Sciatic nerve (tissue), 2 donors: Measurements from ENCODE around the gene MYOM3. TPM values are rescaled to one million over a fixed set of nuclear protein-coding genes. Genes with fewer than 3 reads are reported as not detected.
A peak's percentile ranks its signal among the peaks of the same experiment; 100 is the strongest.

Source experiments
- ATAC-seq: fragments of 200-7000 bp; cut with Tn5 transposase; one replicate; pipeline ENCODE4 v1.9.1; 2020; ENCODE audit warnings: mild to moderate bottlenecking, moderate library complexity
- DNase-seq: peaks from one replicate; pipeline ENCODE4 v3.0.0-alpha.2; 2020; ENCODE audit warnings: low spot score
- intact Hi-C: fragments of 100-400 bp; cut with DNase I; formaldehyde crosslinking; loops from one replicate; pipeline ENCODE4 v1.14.2; 2022
- total RNA-seq: library from RNA; stranded (reverse); fragmentation: NEBNext Ultra II Directional; extraction: Animal tissue kit (Norgen Biotek cat#: 25700); gene quantifications from one replicate; pipeline ENCODE4 v1.2.1, GENCODE V29; 2021
- donor health status: DM: no; HTN: no; CAD: no.
- donor health status: DM: no; HTN: no; CAD: no.

Gene MYOM3
- total RNA-seq, 1 donor from 2014 or later: 0.62 TPM

DNA sequence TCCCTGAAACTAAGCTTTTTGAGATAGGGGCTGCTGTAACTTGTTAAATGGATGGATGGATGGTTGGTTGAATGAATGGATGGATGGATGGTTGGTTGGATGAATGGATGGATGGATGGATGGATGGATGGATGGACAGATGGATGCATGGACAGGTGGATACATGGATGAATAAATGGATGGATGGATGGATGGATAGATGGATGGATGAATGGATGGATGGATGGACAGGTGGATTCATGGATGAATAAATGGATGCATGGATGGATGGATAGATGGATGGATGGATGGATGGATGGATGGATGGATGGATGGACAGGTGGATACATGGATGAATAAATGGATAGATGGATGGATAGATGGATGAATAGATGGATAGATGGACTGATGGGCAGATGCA is 26.9 kb downstream of the MYOM3 start:
- ATAC-seq (no peak), DNase-seq (no peak)
- intact Hi-C loops: no loop called here

DNA sequence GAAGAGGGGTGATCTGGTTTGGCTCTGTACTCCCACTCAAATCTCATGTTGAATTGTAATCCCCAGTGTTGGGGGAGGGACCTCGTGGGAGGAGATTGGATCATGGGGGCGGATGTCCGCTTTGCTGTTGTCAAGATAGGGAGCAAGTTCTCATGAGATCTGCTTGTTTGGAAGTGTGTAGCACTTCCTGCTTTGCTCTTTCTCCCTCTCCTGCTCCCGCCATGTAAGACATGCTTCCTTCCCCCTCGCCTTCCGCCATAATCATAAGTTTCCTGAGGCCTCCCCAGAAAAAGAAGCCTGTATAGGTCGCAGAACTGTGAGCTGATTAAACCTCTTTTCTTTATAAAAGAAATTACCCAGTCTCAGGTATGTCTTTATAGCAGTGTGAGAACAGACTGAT is 27.9 kb downstream of the MYOM3 start:
- ATAC-seq: no peak
- intact Hi-C loops: no loop called here
- no peak for DNase-seq

DNA sequence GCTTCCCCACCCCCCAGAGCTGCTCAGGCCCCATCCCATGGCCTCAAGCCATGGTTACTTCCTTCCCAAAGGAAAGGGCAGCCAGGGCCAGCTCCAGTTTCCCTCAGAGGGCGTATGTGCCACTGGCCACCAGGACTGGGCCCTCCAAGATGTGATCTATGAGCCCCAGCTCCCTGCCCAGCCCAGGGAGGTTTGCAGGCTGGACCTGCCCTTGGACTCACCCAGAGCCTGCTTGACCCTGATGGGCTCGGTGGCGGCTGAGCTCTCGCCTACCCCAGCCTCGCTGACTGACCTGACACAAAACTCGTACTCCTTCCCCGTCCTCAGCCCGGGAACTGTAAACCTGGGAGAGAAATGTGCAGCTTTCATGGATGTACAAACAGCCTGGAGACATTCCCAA is 29.6 kb downstream of the MYOM3 start:
- DNase-seq: no peak
- intact Hi-C loops: no loop called here
- no peak for ATAC-seq

DNA sequence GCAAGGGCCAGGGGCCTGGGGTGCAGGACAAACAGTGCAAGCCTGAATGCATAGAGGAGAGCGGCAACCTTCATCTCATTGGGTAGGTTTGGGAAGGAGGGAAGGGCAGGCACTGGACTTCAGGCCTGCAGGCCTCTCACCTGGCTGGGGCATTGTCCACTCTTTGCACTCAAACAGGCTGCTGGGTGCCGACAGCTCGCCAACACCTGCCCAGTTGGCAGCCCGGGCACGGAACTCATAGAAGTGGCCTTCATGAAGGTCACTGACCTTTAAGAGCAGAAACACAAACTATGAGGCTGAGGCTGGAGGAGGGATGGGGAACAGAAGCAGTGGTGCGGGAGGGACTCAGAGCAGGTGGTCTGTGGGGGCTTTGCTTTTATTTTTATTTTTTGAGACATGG is 30.7 kb downstream of the MYOM3 start:
- DNase-seq (no peak), ATAC-seq (no peak)
- intact Hi-C loops: no loop called here

DNA sequence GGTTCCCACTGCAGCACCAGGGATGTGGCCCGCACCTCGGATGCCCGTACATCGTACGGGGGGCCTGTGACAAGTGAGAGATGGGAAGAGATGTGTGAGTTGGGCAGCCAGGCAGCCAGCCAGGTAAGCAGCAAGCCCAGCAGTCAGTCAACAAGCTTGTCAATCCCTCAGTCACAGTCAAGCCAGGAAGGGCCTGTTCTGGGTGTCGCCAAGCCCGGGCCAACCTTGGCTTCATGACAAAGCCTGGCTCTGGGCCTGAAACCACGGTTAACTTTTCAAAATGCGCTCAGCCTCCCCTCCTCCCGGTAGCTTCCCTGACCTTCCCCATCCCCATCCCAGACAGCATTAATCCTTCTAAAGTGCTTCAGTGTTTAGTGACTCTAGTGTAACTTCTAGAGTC is 31.8 kb downstream of the MYOM3 start:
- intact Hi-C loops: no loop called here
- no peak for ATAC-seq
- DNase-seq: no peak

DNA sequence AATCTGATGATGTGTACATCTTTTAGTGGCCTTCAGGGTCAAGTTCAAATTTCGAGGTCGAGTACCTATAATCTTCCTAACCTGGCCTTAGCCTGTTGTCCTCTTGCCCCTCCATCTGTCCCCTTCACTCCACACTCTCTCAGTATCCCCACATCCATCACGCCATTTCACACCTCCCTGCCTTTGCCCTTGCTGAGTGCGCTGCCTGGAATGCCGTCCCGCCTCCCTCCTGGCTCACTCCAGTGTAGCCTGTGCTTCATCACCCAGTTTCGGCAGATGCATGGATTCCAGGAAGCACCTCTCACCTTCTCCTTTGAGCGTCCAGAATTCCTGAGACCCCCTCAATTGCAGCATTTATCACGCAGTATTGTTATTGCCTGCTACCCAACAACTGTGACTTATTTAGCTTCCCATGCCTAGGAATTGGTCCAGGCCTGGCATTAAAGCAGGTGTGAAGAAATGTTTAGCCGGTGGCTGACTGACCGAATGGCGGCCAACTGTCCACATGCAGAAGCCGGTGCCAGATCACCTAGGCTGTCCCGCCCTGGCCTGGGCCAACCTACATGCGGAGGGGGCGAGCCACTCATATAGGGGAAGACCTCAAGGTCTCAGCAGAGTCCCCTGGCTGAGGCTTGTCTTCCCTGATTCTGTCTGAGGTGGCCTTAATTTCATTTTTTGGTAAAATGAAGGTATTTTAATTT is 34.5 kb downstream of the MYOM3 start:
- DNase-seq (no peak), ATAC-seq (no peak)
- intact Hi-C loops: no loop called here

DNA sequence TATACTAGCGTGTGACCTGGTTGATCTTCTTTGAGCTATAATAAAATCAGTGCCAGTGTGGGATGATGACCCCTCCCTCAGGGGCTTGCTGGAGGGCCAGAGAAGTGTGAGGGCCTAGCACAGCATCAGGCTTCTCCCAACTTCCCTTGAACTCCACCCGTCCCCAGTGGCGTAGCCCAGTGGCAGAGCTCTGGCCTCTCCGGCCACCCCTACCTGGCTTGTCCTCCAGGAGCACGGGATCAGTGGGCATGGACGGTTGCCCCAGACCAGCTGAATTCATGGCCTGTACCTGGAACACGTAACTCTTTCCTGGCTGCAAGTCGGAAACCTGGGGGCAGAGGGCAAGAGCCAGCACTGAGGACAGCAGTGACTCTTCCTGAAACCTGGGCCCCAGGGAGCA is 36.0 kb downstream of the MYOM3 start:
- DNase-seq (no peak), ATAC-seq (no peak)
- intact Hi-C loops: no loop called here

DNA sequence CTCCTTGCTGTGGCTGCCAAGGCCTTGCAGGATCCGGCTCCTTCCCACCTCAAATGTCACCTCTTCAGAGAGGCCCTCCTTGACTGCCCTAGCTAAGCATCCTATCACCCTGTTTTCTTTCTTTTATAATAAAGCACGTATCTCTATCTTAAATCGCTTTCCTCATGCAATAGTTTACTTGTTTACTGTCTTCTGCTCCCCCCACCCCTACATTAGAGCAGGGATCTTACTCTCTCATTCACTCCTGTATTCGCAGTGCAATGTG is 36.4 kb downstream of the MYOM3 start:
- ATAC-seq: no peak
- no peak for DNase-seq
- intact Hi-C loops: no loop called here

DNA sequence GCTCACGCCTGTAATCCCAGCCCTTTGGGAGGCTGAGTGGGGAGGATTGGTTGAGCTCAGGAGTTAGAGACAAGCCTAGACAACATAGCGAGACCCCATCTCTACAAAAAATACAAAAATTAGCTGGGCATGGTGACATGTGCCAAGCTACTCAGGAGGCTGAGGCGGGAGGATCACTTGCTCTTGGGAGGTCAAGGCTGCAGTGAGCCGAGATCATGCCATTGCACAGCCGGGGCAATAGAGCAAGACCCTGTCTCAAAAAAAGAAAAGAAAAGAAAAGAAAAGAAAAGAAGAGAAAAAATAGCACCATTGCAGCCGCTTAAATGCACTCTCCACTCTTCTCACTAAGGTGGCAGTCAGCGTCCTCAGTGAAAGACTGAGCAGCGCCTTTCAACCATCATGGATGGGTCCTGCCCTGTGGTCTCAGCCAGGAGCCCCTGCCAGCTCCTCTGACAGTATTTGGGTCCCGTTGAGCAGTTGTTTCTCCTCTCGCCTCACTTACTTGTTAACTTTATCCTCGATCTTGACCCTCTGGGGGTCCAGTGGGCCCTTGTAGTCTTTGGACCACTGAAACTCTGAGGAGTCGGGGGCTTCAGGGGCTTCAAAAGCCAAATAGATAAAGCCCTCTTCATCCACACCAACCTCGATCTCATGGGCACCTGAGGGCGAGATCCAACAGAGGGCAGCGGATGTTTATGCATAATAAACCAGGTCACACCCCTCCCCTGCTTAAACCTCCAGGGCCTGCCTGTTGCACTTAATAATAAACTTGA is 36.9 kb downstream of the MYOM3 start:
- intact Hi-C loops: no loop called here
- DNase-seq: no peak
- no peak for ATAC-seq

DNA sequence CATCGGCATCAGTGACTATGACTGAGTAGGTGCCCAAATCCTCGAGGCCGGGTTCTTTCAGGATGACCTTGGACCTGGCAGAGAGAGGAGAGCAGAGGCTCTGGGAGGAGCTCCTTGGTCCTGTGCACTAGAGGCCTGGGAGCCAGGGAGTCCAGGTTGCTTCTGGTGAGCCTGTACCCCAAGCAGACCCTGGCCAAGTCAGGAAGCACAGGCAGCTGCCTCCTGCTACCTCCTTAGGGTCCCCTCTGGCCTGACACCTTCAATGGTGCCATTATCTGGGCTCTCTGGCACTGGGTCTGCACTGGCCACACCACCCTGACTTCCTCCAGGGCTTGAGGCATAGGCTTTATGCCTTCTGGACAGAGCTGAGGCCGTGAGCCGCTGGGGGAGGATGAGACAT is 37.7 kb downstream of the MYOM3 start:
- DNase-seq (no peak), ATAC-seq (no peak)
- intact Hi-C loops: no loop called here

DNA sequence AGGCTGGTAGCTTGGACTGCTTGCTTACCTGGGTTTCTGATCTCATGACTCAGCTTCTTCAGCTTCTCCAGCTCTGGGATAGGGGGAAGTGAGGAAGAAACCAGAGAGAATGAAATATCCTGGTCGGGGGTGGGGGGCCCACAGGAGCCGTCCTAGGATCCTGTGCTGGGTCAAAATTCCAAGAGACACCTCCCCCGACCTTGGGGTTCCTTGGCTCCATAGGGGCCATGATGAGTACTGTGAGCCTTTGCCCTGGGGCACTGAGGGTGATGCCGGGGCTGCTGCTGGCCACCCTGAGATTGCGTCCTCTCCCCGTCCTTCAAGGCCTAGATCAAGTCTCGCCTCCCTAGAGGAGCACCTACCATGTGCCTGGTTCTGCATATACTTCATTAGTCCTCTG is 40.0 kb downstream of the MYOM3 start:
- intact Hi-C loops: no loop called here
- DNase-seq: no peak
- ATAC-seq: no peak

DNA sequence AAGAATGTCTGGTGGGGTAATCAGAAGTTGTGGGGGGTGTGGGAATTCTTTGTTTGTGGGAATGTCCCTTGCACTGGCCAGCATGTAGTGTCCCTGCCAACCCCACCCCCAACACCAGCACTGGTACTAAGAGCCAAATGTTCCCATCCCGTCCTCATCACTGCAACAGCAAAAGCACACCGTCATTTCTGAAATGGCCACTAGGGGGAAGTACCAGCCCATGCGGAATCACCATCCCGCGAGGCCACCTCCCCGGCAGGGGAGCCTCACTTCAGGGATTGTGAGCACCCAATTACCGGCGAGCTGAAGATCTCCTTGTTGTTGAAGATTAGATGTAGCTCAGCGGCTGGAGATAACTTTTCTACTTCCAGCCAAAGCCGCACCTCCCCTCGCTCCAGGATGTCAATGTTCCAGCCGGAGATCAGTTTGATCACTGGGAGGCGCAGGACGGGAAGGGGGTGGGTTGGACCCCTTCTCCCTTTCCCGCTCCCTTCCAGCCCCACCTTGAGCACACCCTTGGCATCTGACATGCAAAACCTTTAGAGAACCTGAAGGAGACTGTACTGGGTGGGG is 41.0 kb downstream of the MYOM3 start:
- intact Hi-C loops: no loop called here
- DNase-seq (peak; percentile 80), ATAC-seq (peak; percentile 84)

DNA sequence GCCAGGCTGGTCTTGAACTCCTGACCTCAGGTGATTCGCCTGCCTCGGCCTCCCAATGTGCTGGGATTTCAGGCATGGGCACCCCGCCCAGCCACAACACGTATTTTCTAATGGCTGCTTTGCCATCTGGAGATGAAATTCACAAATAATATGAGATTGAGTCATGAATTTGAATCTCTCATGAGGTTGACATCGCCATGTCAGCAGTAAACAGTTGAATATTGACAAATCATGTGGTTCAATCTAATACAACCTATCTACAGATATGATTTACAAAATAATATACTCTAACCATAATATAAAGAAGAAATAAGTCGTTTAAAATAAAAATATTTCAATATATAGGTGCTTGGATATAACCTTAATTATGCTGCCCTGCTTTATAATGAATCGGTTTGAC is 42.1 kb downstream of the MYOM3 start:
- intact Hi-C loops: no loop called here
- DNase-seq (no peak), ATAC-seq (no peak)

DNA sequence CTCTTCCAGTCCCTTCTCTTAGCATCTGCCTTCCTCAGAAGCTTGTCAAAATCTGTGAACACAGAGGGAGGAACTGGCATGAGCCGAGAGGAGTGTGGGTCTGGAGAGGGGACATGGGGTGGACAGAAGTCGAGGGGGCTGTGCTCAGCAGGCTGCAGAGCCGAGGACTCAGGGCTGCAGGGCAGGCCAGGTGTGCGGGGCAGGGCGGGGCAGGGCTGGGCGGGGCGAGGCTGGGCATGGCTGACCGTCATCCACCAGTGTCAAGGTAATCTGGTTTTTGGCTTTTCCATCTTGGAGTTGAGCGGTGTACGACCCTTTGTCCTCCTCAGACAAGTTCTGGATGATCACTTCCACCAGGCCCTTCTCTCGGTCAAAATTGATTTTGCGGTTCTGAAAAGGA is 44.0 kb downstream of the MYOM3 start:
- no peak for DNase-seq
- intact Hi-C loops: no loop called here
- ATAC-seq: no peak

DNA sequence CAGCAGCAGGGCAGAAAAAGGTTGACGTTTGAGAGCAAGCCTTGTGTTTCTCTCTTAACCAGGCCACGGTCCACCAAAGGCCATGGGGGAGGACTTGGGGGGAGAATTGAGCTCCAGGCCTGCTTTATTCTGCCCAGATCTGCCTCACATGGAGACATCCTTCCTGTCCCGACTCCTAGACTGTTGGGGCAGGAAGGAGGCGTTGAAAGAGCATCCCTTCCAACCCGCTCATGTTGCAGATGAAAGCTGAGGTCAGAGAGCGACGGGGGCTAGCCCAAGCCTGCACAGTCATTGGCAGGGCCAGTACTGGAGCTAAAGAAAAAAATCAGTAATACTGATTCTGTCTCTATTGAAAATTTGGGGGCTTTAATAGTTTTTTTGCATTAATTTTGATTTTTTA is 46.6 kb downstream of the MYOM3 start:
- intact Hi-C loops: no loop called here
- ATAC-seq (no peak), DNase-seq (no peak)

DNA sequence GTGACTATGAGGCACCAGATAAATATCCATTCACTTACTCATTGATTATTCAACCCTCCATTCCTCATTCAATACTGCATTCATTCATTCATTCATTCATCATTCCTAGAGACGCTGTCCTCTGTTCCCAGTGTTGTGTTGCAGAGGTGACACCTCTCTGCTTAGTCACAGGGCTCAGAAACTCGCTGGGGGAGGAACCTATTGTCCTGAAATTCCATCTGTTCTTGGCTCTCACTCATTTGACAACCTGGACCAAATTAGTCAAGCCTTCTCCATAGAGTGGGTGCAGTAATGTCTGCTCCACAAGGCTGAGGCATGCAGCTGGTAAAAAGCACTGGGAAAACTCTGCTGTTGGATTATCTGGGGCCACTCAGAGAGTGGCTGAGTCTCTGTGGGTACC is 49.7 kb downstream of the MYOM3 start:
- ATAC-seq (no peak), DNase-seq (no peak)
- intact Hi-C loops: no loop called here

DNA sequence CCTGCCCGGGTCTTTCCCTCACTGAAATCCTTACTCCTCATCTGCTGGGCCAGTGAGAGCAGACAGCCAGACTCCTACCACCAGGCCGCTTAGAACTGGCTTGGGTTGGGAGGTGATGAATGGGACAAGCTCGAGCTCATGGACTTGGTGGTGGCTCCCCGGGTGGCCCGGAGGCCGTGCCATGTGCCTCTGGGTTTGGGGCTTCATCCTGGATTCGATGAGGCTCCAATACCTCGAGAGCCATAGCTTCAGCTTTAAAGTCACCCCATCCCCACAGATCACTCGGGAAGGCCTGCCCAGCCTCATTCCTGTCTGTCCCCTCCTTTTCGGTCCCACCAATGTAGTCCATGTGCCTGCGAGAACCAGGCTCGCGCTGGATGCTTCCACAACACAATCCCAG is 51.5 kb downstream of the MYOM3 start:
- intact Hi-C loops: no loop called here
- ATAC-seq (no peak), DNase-seq (no peak)

DNA sequence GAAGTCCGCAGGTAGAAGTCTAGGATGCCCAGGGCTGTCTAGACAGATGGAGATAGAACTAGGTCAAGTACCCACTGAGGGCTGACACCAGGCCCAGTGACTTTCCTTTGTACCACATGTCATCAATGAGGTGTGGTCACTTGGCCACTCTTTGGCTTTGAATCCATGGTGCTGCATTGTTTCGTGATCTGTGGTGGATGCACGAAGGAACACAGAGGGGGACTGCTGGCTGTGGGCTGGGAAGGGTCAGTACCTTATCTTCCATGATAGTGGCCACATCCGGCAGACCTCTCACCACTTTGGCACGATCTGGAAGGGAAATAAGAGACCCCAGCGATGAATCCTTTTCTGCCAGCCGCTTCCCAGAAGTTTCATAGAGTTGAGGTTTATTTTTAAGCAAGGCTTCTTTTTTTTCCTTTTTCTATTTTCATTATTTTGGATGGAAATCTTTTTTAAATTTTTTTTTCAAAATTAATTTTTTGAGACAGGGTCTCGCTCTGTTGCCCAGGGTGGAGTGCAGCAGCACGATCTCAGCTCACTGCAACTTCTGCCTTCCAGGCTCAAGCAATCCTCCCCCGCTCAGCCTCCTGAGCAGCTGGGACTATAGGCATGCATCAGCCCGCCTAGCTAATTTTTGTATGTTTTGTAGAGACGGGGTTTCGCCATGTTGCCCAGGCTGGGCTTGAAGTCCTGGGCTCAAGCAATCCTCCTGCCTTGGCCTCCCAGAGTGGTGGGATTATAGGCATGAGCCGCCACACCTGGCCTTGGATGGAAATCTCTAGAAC is 53.1 kb downstream of the MYOM3 start:
- intact Hi-C loops: no loop called here
- no peak for DNase-seq
- ATAC-seq: no peak

DNA sequence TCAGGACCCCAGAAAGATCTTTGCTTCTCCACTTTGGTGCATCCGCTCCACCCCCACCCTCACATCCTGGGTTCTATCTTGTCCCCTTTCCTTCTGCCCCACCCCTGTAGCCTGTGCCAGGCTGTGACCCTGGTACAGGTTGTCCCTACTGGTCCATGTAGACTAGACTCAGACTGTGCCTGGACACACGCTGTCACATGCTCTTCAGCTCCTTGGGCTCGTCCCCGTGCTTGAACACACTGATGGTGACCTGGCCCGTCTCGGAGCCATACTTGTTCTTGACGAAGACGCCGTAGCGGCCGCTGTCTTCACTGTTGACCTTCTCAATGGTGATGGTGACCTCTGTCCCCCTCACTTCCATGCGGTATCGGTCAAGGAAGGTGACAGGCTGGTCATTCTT is 54.8 kb downstream of the MYOM3 start:
- ATAC-seq: no peak
- intact Hi-C loops: no loop called here
- no peak for DNase-seq

DNA sequence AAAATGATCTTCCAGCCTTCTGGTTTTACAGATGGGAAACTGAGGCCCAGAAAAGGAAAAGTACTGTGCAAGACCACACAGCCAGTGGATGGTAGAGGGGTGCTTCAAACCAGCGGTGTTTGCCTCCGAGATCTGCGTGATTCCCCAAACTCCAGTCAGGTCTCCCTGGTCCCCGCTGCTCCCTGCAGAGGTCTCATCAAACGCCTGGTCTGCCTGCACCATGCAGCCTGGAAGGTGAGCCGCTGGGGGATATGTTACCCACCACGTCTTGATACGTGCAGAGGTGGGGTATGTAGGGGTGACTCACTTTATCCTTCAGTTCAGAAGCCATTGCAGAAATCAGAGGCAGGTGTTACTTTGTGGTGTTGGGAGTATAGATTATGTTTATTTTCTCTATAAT is 56.3 kb downstream of the MYOM3 start:
- intact Hi-C loops: no loop called here
- ATAC-seq: no peak
- no peak for DNase-seq
